ENCODE measurements around the gene MAP4K2. TPM values are rescaled to one million over a fixed set of nuclear protein-coding genes. Genes with fewer than 3 reads are reported as not detected.

MAP4K2 gene
- total and polyA plus RNA-seq, 2 of the 8 experiments (the other 6 are each of a cell fraction or from before 2014, with no cell fraction given) = 20.1 to 20.7 TPM

DNA sequence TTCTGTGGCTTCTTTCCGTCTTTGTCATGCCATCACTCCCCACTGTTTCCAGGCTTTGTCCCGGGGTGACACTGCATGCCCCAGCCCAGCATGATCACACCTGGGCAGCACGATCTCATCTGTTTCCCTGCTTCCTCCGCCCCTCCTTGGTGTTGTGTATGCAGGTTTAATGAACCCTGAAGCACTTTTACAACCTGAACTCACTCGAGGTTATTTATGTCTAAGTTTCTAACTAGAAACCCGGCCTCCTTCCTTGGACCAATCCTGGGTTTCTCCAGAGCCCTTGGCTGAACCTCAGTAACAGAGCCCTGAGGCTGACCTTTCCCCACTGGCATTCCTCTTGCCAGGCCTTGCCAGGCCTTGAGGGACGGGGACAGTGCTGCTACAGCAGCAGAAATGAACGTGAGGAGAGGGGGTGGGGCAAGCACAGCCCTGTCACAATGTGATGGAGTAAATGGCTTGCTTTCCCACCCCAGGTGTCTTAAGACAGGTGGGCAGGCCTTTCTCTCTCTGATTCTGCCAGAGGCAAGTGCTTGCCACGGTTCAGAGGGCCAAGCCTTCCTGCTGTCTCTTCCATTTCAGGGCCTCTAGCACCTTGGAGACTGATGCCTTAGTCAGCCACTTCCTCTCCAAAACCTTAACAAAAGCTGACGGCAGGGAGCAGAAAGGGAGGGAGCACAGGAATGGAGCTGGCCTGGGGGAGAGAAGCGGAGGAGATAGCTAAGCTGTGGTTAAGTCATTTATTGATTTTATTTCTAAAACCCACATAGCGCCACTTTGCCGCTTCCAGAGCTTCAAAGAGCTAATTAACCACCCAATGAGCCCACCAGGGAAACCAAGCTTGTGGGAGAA is 40.1 kb downstream of the MAP4K2 start (continued):
- TF ChIP-seq, protein P1, sequence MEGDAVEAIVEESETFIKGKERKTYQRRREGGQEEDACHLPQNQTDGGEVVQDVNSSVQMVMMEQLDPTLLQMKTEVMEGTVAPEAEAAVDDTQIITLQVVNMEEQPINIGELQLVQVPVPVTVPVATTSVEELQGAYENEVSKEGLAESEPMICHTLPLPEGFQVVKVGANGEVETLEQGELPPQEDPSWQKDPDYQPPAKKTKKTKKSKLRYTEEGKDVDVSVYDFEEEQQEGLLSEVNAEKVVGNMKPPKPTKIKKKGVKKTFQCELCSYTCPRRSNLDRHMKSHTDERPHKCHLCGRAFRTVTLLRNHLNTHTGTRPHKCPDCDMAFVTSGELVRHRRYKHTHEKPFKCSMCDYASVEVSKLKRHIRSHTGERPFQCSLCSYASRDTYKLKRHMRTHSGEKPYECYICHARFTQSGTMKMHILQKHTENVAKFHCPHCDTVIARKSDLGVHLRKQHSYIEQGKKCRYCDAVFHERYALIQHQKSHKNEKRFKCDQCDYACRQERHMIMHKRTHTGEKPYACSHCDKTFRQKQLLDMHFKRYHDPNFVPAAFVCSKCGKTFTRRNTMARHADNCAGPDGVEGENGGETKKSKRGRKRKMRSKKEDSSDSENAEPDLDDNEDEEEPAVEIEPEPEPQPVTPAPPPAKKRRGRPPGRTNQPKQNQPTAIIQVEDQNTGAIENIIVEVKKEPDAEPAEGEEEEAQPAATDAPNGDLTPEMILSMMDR (IDR thresholded peaks at IDR 0.05; ENCODE audit: control extremely low read depth in 1 of 3, insufficient read depth in 1 of 3, low read depth in 1 of 3, low read length in 3 of 3) = no peak
- TF ChIP-seq POU5F1 (IDR thresholded peaks at IDR 0.05; ENCODE audit: low read depth, low read length) = peak; percentile 3; the same call in 1 of the 2 replicates
- TF ChIP-seq TBP (IDR thresholded peaks at IDR 0.05; ENCODE audit: low read depth, low read length) = 0 out of 2 replicates have a peak, but pooled peaks have one; percentile 56
- no peak for TF ChIP-seq KDM4A (IDR thresholded peaks at IDR 0.05; ENCODE audit: low read depth, low read length, severe bottlenecking)
- no peak for TF ChIP-seq SUZ12 (IDR thresholded peaks at IDR 0.05; ENCODE audit: low read length)
- TF ChIP-seq RNF2 (IDR thresholded peaks at IDR 0.05; ENCODE audit: borderline replicate concordance, low read depth, low read length, missing control alignments, poor library complexity, severe bottlenecking) = no peak
- TF ChIP-seq ASH2L (IDR thresholded peaks at IDR 0.05; ENCODE audit: low read length) = peak; percentile 90
- peak in 1 of 2 experiments; percentile 85; a peak in 3 of 4 replicates for TF ChIP-seq HDAC2 (IDR thresholded peaks at IDR 0.05; ENCODE audit: borderline replicate concordance in 1 of 2, low read depth in 2 of 2, low read length in 2 of 2)
- peak; percentile 51 for TF ChIP-seq CREB1 (IDR thresholded peaks at IDR 0.05)
- TF ChIP-seq RFX5 (IDR thresholded peaks at IDR 0.05; ENCODE audit: borderline replicate concordance, low read depth, low read length) = no peak
- TF ChIP-seq EZH2 (IDR thresholded peaks at IDR 0.05; ENCODE audit: low read depth, low read length, severe bottlenecking) = no peak
- TF ChIP-seq CEBPB (IDR thresholded peaks at IDR 0.05; ENCODE audit: low read depth, low read length) = no peak
- no peak for TF ChIP-seq HDAC6 (IDR thresholded peaks at IDR 0.05; ENCODE audit: low read depth, low read length)
- TF ChIP-seq TAF1 (IDR thresholded peaks at IDR 0.05; ENCODE audit: low read depth, low read length) = 0 out of 2 replicates have a peak, but pooled peaks have one; percentile 40
- no peak for TF ChIP-seq FOSL1 (IDR thresholded peaks at IDR 0.05; ENCODE audit: insufficient read depth, low read depth, low read length)
- TF ChIP-seq CBX8 (IDR thresholded peaks at IDR 0.05; ENCODE audit: borderline replicate concordance, low read depth, low read length) = no peak
- TF ChIP-seq, protein P2, sequence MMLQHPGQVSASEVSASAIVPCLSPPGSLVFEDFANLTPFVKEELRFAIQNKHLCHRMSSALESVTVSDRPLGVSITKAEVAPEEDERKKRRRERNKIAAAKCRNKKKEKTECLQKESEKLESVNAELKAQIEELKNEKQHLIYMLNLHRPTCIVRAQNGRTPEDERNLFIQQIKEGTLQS (IDR thresholded peaks at IDR 0.05; ENCODE audit: insufficient read depth, low read depth, low read length) = no peak
- no peak for TF ChIP-seq BACH1 (IDR thresholded peaks at IDR 0.05; ENCODE audit: low read length)
- TF ChIP-seq EP300 (IDR thresholded peaks at IDR 0.05; ENCODE audit: borderline replicate concordance in 1 of 2, low read depth in 2 of 2, low read length in 2 of 2) = 0 out of 3 replicates have a peak, but pooled peaks of 1 of the 2 experiments have one; percentile 38
- no peak for TF ChIP-seq SIX5 (IDR thresholded peaks at IDR 0.05; ENCODE audit: low read depth, low read length)

Measured in H1 (cell line).